HEK293T (cell line): ENCODE data around the gene SYN1.

ENCODE experiments used
- CTCF ChIA-PET: fragments of 350-600 bp; formaldehyde crosslinking; extraction: SDS; loops from one replicate; lab custom pipeline; 2021; ENCODE audit warnings: antibody characterized with exemption, inconsistent platforms; lab: Yijun Ruan, JAX
- POLR2A ChIA-PET: fragments of 350-600 bp; formaldehyde crosslinking; extraction: SDS; loops from one replicate; lab custom pipeline; 2020; ENCODE audit warnings: antibody characterized with exemption, inconsistent platforms; lab: Yijun Ruan, JAX
- DNase-seq: peaks from one replicate; pipeline ENCODE4 v3.0.0; 2012; ENCODE audit warnings: mixed read lengths; ENCODE audit errors: extremely low spot score
- ARNT ChIP-seq: fragments of 450-650 bp; IDR thresholded peaks from 2 replicates; pipeline ENCODE4 v1.6.1; 2017; ENCODE audit warnings: mild to moderate bottlenecking
- BHLHE40 ChIP-seq: fragments of 450-650 bp; IDR thresholded peaks from 2 replicates; pipeline ENCODE4 v1.6.1; 2016; ENCODE audit warnings: mild to moderate bottlenecking, moderate library complexity, borderline replicate concordance
- CTBP1 ChIP-seq: fragments of 450-650 bp; IDR thresholded peaks from 2 replicates; pipeline ENCODE4 v1.6.1; 2016; ENCODE audit warnings: borderline replicate concordance
- ELF4 ChIP-seq: fragments of 450-650 bp; IDR thresholded peaks from 2 replicates; pipeline ENCODE4 v1.6.1; 2017; ENCODE audit warnings: antibody characterized with exemption
- FOXA1 ChIP-seq: fragments of 450-650 bp; IDR thresholded peaks from 2 replicates; pipeline ENCODE4 v1.6.1; 2016; ENCODE audit warnings: mild to moderate bottlenecking
- FOXK2 ChIP-seq: fragments of 450-650 bp; IDR thresholded peaks from 2 replicates; pipeline ENCODE4 v1.6.1; 2016; ENCODE audit warnings: mild to moderate bottlenecking
- FOXM1 ChIP-seq: fragments of 450-650 bp; IDR thresholded peaks from 2 replicates; pipeline ENCODE4 v1.6.1; 2017; ENCODE audit warnings: mild to moderate bottlenecking, borderline replicate concordance
- HDGF ChIP-seq: fragments of 450-650 bp; IDR thresholded peaks from 2 replicates; pipeline ENCODE4 v1.6.1; 2017; ENCODE audit warnings: antibody characterized with exemption, borderline replicate concordance
- L3MBTL2 ChIP-seq: fragments of 450-650 bp; conservative IDR thresholded peaks from 2 replicates; pipeline ENCODE4 v1.6.1; 2016; ENCODE audit warnings: mild to moderate bottlenecking
- LEF1 ChIP-seq: fragments of 450-650 bp; IDR thresholded peaks from 2 replicates; pipeline ENCODE4 v1.6.1; 2017; ENCODE audit warnings: mild to moderate bottlenecking, borderline replicate concordance
- NFRKB ChIP-seq: fragments of 450-650 bp; IDR thresholded peaks from 2 replicates; pipeline ENCODE4 v1.6.1; 2016; ENCODE audit warnings: mild to moderate bottlenecking, moderate library complexity
- PKNOX1 ChIP-seq: fragments of 450-650 bp; IDR thresholded peaks from 2 replicates; pipeline ENCODE4 v1.6.1; 2016
- SP1 ChIP-seq: fragments of 450-650 bp; IDR thresholded peaks from 2 replicates; pipeline ENCODE4 v1.6.1; 2017
- SUZ12 ChIP-seq: fragments of 450-650 bp; IDR thresholded peaks from 2 replicates; pipeline ENCODE4 v1.6.1; 2016; ENCODE audit warnings: mild to moderate bottlenecking
- TARDBP ChIP-seq: fragments of 450-650 bp; IDR thresholded peaks from 2 replicates; pipeline ENCODE4 v1.6.1; 2016
- ZNF384 ChIP-seq: fragments of 450-650 bp; IDR thresholded peaks from 2 replicates; pipeline ENCODE4 v1.6.1; 2016

The SYN1 gene

GRCh38 chrX:47568656-47569295 lies 50.9 kb downstream of the SYN1 start:
- peak; percentile 52 for DNase-seq
- CTCF ChIA-PET = interaction anchor here (0.6 kb wide), 1 partner anchor 12 kb away, joined by 3 read pairs; no protein-coding TSS in a partner anchor
- TF ChIP-seq ZNF384 (no peak), LEF1 (no peak)
- POLR2A ChIA-PET = interaction anchor here (0.8 kb wide), 1 partner anchor 13 kb away, joined by 6 read pairs; no protein-coding TSS in a partner anchor

GRCh38 chrX:47566841-47567240 lies 52.8 kb downstream of the SYN1 start:
- TF ChIP-seq ZNF384 (no peak), SUZ12 (no peak), ELF4 (no peak), L3MBTL2 (no peak), FOXM1 (no peak), SP1 (no peak), TARDBP (no peak), HDGF (no peak), NFRKB (no peak), FOXA1 (no peak), BHLHE40 (no peak), LEF1 (no peak), ARNT (no peak), FOXK2 (no peak)
- DNase-seq = no peak
- POLR2A ChIA-PET = no interaction called here
- CTCF ChIA-PET = no interaction called here

- TF ChIP-seq PKNOX1 (no peak), NFRKB (no peak), FOXM1 (no peak), HDGF (no peak), BHLHE40 (no peak), LEF1 (no peak), FOXA1 (no peak), CTBP1 (no peak), L3MBTL2 (no peak)
- ChIA-PET CTCF (no interaction called here), POLR2A (no interaction called here)
- DNase-seq = no peak
Measured at GRCh38 chrX:47564438-47565085, 55.1 kb downstream of the SYN1 start.

GRCh38 chrX:47563801-47564315 lies 55.8 kb downstream of the SYN1 start:
- TF ChIP-seq ARNT (no peak), FOXA1 (no peak), SUZ12 (no peak), FOXK2 (no peak), PKNOX1 (no peak)
- ChIA-PET CTCF (no interaction called here), POLR2A (no interaction called here)
- no peak for DNase-seq

GRCh38 chrX:47562615-47563243 lies 56.9 kb downstream of the SYN1 start:
- ChIA-PET POLR2A (no interaction called here), CTCF (interaction anchor here (0.6 kb wide), 1 partner anchor 55 kb away, joined by 3 read pairs; no protein-coding TSS in a partner anchor)
- TF ChIP-seq ARNT (no peak), CTBP1 (no peak), PKNOX1 (no peak), HDGF (no peak), L3MBTL2 (no peak), NFRKB (no peak), FOXA1 (no peak), SUZ12 (no peak), BHLHE40 (no peak), ZNF384 (no peak), SP1 (no peak), FOXM1 (no peak), TARDBP (no peak), ELF4 (no peak)
- DNase-seq = no peak

- POLR2A ChIA-PET = interaction anchor here (0.7 to 1.0 kb wide), 4 partner anchors 10 to 62 kb away, joined by 3 read pairs; no protein-coding TSS in a partner anchor
Measured at GRCh38 chrX:47561659-47562151, 58.0 kb downstream of the SYN1 start.

More at GRCh38 chrX:47561659-47562151, 58.0 kb downstream of the SYN1 start:
- CTCF ChIA-PET = interaction anchor here (1.0 kb wide), 1 partner anchor 67 kb away, joined by 3 read pairs; no protein-coding TSS in a partner anchor
- no peak for DNase-seq
- TF ChIP-seq SP1 (no peak), ARNT (no peak), NFRKB (no peak), BHLHE40 (no peak), ZNF384 (no peak), PKNOX1 (no peak), HDGF (no peak), FOXM1 (no peak)
